ENCODE results near the gene RB1. TPM values are rescaled to one million over a fixed set of nuclear protein-coding genes. Genes with fewer than 3 reads are reported as not detected.

Gene RB1
- total and polyA plus RNA-seq, 9 of the 15 experiments (the other 6 are each of a cell fraction or from before 2014, with no cell fraction given): 5.0 to 23.8 (median 17.9) TPM

GRCh38 chr13:48411147-48411794 lies 107.7 kb downstream of the RB1 start:
- Histone ChIP-seq H3K27me3 (ENCODE audit: control insufficient read depth in 2 of 2, insufficient read depth in 2 of 2, low read length in 2 of 2) (no peaks in the 10 kb centered on the region), H3K9ac (ENCODE audit: insufficient read depth in 1 of 2, low read depth in 2 of 2, low read length in 2 of 2) (no peak overlapping the region), H3K9me3 (replicated peaks; ENCODE audit: control insufficient read depth, insufficient read depth, low read depth, low read length) (peaks cover 2% of the 10 kb centered on the region; the same call in 1 of the 2 replicates), H4K20me1 (replicated peaks; ENCODE audit: control insufficient read depth, insufficient read depth, low read length) (no peaks in the 10 kb centered on the region), H3K9me1 (ENCODE audit: control insufficient read depth, insufficient read depth, low read length) (no peaks in the 10 kb centered on the region), H2AFZ (ENCODE audit: low read depth, low read length) (no peak overlapping the region), H3K4me3 (no peak overlapping the region), H3K36me3 (ENCODE audit: control insufficient read depth, insufficient read depth, low read length) (no peaks in the 10 kb centered on the region), H3K27ac (ENCODE audit: extremely low read depth, low read depth, low read length) (no peak overlapping the region), H3K4me2 (ENCODE audit: insufficient read depth, low read length) (no peak overlapping the region), H3K4me1 (replicated peaks in 1 of 2; ENCODE audit: control insufficient read depth in 2 of 2, insufficient read depth in 2 of 2, low read length in 2 of 2) (no peaks in the 10 kb centered on the region), H3K79me2 (ENCODE audit: control insufficient read depth, insufficient read depth, low read length) (no peaks in the 10 kb centered on the region)
- CTCF ChIA-PET (ENCODE audit: low intra/inter-chr PET ratio): no interaction called here
- DNase-seq (ENCODE audit: extremely low read depth in 1 of 4, low spot score in 3 of 4): no peak
- 100% methylated on average over 1 of the region's 1 CpG for WGBS (ENCODE audit: insufficient coverage, low coverage, missing lambda C conversion rate)
- no TSS peak for BruUV-seq (replicated peaks)
- no peak for FAIRE-seq
- intact Hi-C loops (cut with micrococcal nuclease) (no loop called here), in situ Hi-C loops (cut with MboI) (no loop called here)
- no peak for ATAC-seq
- POLR2A ChIA-PET: no interaction called here
- TF ChIP-seq ZFP1 (CRISPR knock-in tag; IDR thresholded peaks at IDR 0.05) (no peak), ZNF280B (CRISPR knock-in tag; IDR thresholded peaks at IDR 0.05) (no peak), MIER1 (IDR thresholded peaks at IDR 0.05; ENCODE audit: low read depth) (no peak), NFRKB (IDR thresholded peaks at IDR 0.05; ENCODE audit: low read depth) (no peak), USF2 (CRISPR knock-in tag; IDR thresholded peaks at IDR 0.05) (no peak), EWSR1 (IDR thresholded peaks at IDR 0.05; ENCODE audit: borderline replicate concordance, low read depth, partially characterized antibody) (no peak), TEAD4 (IDR thresholded peaks at IDR 0.05; ENCODE audit: low read length) (no peak), TEAD4 (CRISPR knock-in tag; IDR thresholded peaks at IDR 0.05; ENCODE audit: borderline replicate concordance) (no peak), ZNF609 (CRISPR knock-in tag; IDR thresholded peaks at IDR 0.05; ENCODE audit: borderline replicate concordance) (no peak), ZNF518B (CRISPR knock-in tag; IDR thresholded peaks at IDR 0.05) (no peak), RBM22 (IDR thresholded peaks at IDR 0.05; ENCODE audit: low read depth, low read length, poor library complexity, severe bottlenecking) (no peak)

All from K562 (cell line).